Smooth muscle cell (in vitro differentiated cells): ENCODE data around the gene RASAL1. TPM values are rescaled to one million over a fixed set of nuclear protein-coding genes. Genes with fewer than 3 reads are reported as not detected.

Source experiments
- DNase-seq: peaks from one replicate; lab custom pipeline; 2025; ENCODE audit not compliant: unreplicated experiment; lab: John Stamatoyannopoulos, UW
- H2AFZ ChIP-seq: fragments of 200-600 bp; sonication (generic); 2 replicates; pipeline ENCODE4 v1.6.0; 2016; ENCODE audit warnings: antibody characterized with exemption, low read depth, mild to moderate bottlenecking
- H3F3A ChIP-seq: fragments of 200-600 bp; sonication (generic); 2 replicates; pipeline ENCODE4 v1.6.0; 2017; ENCODE audit warnings: antibody characterized with exemption, low read depth
- H3K27ac ChIP-seq: fragments of 200-600 bp; sonication (generic); 2 replicates; pipeline ENCODE4 v1.5.1; 2016; ENCODE audit warnings: low read depth, mild to moderate bottlenecking
- H3K27me3 ChIP-seq: fragments of 200-600 bp; sonication (generic); 2 replicates; pipeline ENCODE4 v1.6.1; 2016; ENCODE audit warnings: low read depth, mild to moderate bottlenecking
- H3K36me3 ChIP-seq: fragments of 200-600 bp; sonication (generic); 2 replicates; pipeline ENCODE4 v1.5.1; 2016; ENCODE audit warnings: low read depth
- H3K4me1 ChIP-seq: fragments of 200-600 bp; sonication (generic); 2 replicates; pipeline ENCODE4 v1.5.1; 2016; ENCODE audit warnings: low read depth
- H3K4me2 ChIP-seq: fragments of 200-600 bp; sonication (generic); 2 replicates; pipeline ENCODE4 v1.6.0; 2016; ENCODE audit warnings: mild to moderate bottlenecking
- H3K4me3 ChIP-seq: fragments of 200-600 bp; sonication (generic); 2 replicates; pipeline ENCODE4 v1.5.1; 2016; ENCODE audit warnings: mild to moderate bottlenecking
- H3K79me2 ChIP-seq: fragments of 200-600 bp; sonication (generic); 2 replicates; pipeline ENCODE4 v1.6.0; 2016; ENCODE audit warnings: low read depth, mild to moderate bottlenecking
- H3K9ac ChIP-seq: fragments of 200-600 bp; sonication (generic); 2 replicates; pipeline ENCODE4 v1.6.0; 2016; ENCODE audit warnings: low read depth
- H3K9me3 ChIP-seq: fragments of 200-600 bp; sonication (generic); replicated peaks from 2 replicates; pipeline ENCODE4 v1.5.1; 2016; ENCODE audit warnings: low read depth
- H4K20me1 ChIP-seq: fragments of 200-600 bp; sonication (generic); 2 replicates; pipeline ENCODE4 v1.6.0; 2016; ENCODE audit warnings: low read depth
- WGBS: methylation state at CpG from one replicate; pipeline ENCODE4 v1.1.7; 2016; ENCODE audit warnings: low lambda C conversion rate; 5-methylcytosine and 5-hydroxymethylcytosine counted together
- polyA plus RNA-seq: library from polyadenylated mRNA; unstranded; fragments of >200 nt; fragmentation: Nextera tagmentation; extraction: Ambion mirVana; gene quantifications from 2 replicates; pipeline ENCODE4 v1.2.1, GENCODE V29; 2016
- total RNA-seq: library from RNA; depleted of rRNA; stranded (reverse); fragments of >200 nt; gene quantifications from 2 replicates; pipeline ENCODE4 v1.2.3, GENCODE V29; 2014
- TF ChIP-seq, protein P1 (sequence below): fragments of 200-600 bp; sonication (generic); IDR thresholded peaks from 2 replicates; pipeline ENCODE4 v1.5.1; 2017; ENCODE audit warnings: borderline replicate concordance, mild to moderate bottlenecking, antibody characterized with exemption; ENCODE audit not compliant: insufficient read depth, poor library complexity, severe bottlenecking

RASAL1 gene
- total and polyA plus RNA-seq, 2 experiments from 2014 or later, result not detected

DNA sequence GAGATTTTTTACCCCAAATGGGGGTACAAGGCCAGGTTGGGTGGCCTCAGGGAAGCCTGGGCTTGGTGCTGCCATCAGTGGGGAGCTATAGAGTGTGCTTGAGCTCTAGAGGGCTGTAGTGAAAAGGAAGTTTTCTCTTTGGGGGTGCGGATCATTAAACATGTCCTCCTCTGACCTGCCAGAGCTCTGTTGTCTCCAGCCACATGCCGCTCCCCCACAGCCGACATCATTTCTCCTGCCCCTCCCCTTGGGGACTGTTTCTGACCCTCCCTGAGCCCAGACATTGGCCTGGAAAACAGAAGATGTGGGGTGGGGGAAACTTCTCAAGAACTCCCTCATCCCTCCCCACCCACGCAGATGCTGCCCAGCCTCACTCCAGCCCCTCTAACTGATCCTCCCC, 53.7 kb downstream of the RASAL1 start:
- no peak for DNase-seq
- Histone ChIP-seq H3K79me2 (no peaks in the 10 kb centered on the region), H3K4me2 (no peak overlapping the region), H3K27ac (no peak overlapping the region), H3K9me3 (no peaks in the 10 kb centered on the region), H3K27me3 (peaks cover 35% of the 10 kb centered on the region), H3K9ac (no peak overlapping the region), H3K4me1 (no peaks in the 10 kb centered on the region), H3F3A (no peaks in the 10 kb centered on the region), H2AFZ (no peak overlapping the region), H3K36me3 (no peaks in the 10 kb centered on the region), H3K4me3 (no peak overlapping the region), H4K20me1 (no peaks in the 10 kb centered on the region)
- WGBS, result 84% methylated on average over 4 of the region's 4 CpGs
- TF ChIP-seq, protein P1, sequence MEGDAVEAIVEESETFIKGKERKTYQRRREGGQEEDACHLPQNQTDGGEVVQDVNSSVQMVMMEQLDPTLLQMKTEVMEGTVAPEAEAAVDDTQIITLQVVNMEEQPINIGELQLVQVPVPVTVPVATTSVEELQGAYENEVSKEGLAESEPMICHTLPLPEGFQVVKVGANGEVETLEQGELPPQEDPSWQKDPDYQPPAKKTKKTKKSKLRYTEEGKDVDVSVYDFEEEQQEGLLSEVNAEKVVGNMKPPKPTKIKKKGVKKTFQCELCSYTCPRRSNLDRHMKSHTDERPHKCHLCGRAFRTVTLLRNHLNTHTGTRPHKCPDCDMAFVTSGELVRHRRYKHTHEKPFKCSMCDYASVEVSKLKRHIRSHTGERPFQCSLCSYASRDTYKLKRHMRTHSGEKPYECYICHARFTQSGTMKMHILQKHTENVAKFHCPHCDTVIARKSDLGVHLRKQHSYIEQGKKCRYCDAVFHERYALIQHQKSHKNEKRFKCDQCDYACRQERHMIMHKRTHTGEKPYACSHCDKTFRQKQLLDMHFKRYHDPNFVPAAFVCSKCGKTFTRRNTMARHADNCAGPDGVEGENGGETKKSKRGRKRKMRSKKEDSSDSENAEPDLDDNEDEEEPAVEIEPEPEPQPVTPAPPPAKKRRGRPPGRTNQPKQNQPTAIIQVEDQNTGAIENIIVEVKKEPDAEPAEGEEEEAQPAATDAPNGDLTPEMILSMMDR, result no peak

DNA sequence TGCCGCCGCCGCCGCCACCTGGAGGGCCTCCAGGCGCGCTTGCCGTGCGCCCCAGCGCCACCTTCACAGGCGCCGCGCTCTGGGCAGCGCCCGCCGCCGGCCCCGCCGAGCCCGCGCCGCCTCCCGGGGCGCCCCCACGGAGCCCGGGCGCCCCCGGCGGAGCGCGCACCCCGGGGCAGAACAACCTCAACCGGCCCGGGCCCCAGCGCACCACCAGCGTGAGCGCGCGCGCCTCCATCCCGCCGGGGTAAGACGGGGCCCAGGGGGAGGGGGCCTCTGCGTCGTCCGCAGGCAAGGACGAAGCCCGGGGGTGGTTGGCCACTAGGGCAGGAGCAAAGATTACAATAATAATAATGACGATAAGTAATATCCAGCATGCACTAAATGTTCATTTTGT, 57.7 kb downstream of the RASAL1 start:
- no peak overlapping the region for H3K4me2 ChIP-seq
- no peaks in the 10 kb centered on the region for H3K36me3 ChIP-seq
- WGBS, result 14% methylated on average over 10 of the region's 48 CpGs
- no peak overlapping the region for H3K9ac ChIP-seq
- no peak overlapping the region for H2AFZ ChIP-seq
- no peak overlapping the region for H3K4me3 ChIP-seq
- H3K27me3 ChIP-seq, result peaks cover 63% of the 10 kb centered on the region
- H4K20me1 ChIP-seq, result no peaks in the 10 kb centered on the region
- no peak overlapping the region for H3K27ac ChIP-seq
- H3K79me2 ChIP-seq, result no peaks in the 10 kb centered on the region
- TF ChIP-seq, protein P1, result no peak
- H3K9me3 ChIP-seq, result no peaks in the 10 kb centered on the region
- DNase-seq, result no peak
- no peaks in the 10 kb centered on the region for H3F3A ChIP-seq
- H3K4me1 ChIP-seq, result no peaks in the 10 kb centered on the region

DNA sequence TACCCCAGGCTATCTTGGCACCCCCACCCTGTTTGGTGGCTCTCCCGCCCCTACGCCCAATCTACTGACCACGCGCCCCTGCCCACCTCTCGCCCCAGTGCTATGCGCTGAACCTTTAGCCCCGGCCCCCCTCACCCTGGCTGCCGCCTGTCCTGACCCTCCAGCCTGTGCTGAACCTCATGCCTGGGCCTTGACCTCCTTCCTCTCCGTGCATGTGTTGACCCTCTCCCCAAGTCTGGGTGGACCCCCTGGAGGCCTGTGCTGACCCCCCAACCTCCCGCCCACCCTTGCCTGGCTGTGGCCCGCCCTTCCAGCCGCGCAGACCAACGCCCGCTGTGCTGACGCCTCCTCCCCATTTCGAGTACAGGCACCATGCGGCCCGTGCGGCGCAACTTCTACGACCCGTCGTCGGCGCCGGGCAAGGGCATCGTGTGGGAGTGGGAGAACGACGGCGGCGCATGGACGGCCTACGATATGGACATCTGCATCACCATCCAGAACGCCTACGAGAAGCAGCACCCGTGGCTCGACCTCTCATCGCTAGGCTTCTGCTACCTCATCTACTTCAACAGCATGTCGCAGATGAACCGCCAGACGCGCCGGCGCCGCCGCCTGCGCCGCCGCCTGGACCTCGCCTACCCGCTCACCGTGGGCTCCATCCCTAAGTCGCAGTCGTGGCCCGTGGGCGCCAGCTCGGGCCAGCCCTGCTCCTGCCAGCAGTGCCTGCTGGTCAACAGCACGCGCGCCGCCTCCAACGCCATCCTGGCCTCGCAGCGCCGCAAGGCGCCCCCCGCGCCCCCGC, 58.3 kb downstream of the RASAL1 start:
- Histone ChIP-seq H3K27ac (no peak overlapping the region), H3F3A (no peaks in the 10 kb centered on the region), H3K79me2 (no peaks in the 10 kb centered on the region), H2AFZ (no peak overlapping the region), H3K4me3 (no peak overlapping the region), H3K4me2 (no peak overlapping the region), H3K9ac (no peak overlapping the region), H3K9me3 (no peaks in the 10 kb centered on the region), H3K27me3 (peaks cover 63% of the 10 kb centered on the region), H3K4me1 (no peaks in the 10 kb centered on the region), H4K20me1 (no peaks in the 10 kb centered on the region), H3K36me3 (no peaks in the 10 kb centered on the region)
- no peak for DNase-seq
- TF ChIP-seq, protein P1, result no peak
- WGBS, result 13% methylated on average over 63 of the region's 70 CpGs
